ENCODE results near the gene ACSL5. TPM values are rescaled to one million over a fixed set of nuclear protein-coding genes. Genes with fewer than 3 reads are reported as not detected.

The ACSL5 gene
- total RNA-seq (2014; rRNA removed; shearing (Covaris generic)): 0.11 and 0.26 TPM in 2 replicates
- 0.14 and 0.44 TPM in 2 replicates for polyA plus RNA-seq (2015; cell fraction: cytosol; rRNA removed)
- polyA plus RNA-seq (2015; cell fraction: nucleus; rRNA removed): 0.11 TPM in 1 of 2 replicates, not detected in the other

- in situ Hi-C loops (cut with HindIII; ENCODE audit: low pct_unique_long_range_greater_than_20kb, low sequenced_read_pairs): no loop called here
- DNase-seq (ENCODE audit: low read depth, low spot score): no peak
These were observed at the start of gene ACSL5 for GRCh38 chr10:112373912-112374338. TSS of gene ACSL5 (plus strand) at chr10:112374116. CDS start at chr10:112394947, 20,831 bp downstream.

- no peak for DNase-seq (ENCODE audit: low read depth, low spot score)
- in situ Hi-C loops (cut with HindIII; ENCODE audit: low pct_unique_long_range_greater_than_20kb, low sequenced_read_pairs): no loop called here
These were observed 46.2 kb upstream of the ACSL5 start for GRCh38 chr10:112327678-112328077.

- in situ Hi-C loops (cut with HindIII; ENCODE audit: low pct_unique_long_range_greater_than_20kb, low sequenced_read_pairs): no loop called here
- DNase-seq (ENCODE audit: low read depth, low spot score): no peak
These were observed 43.8 kb upstream of the ACSL5 start for GRCh38 chr10:112330162-112330561.

- DNase-seq (ENCODE audit: low read depth, low spot score): no peak
- in situ Hi-C loops (cut with HindIII; ENCODE audit: low pct_unique_long_range_greater_than_20kb, low sequenced_read_pairs): no loop called here
These were observed 43.2 kb upstream of the ACSL5 start for GRCh38 chr10:112330607-112331160.

GRCh38 chr10:112332022-112332421 lies 41.9 kb upstream of the ACSL5 start:
- no peak for DNase-seq (ENCODE audit: low read depth, low spot score)

GRCh38 chr10:112332509-112333228 lies 41.2 kb upstream of the ACSL5 start:
- DNase-seq (ENCODE audit: low read depth, low spot score): peak; percentile 9
- in situ Hi-C loops (cut with HindIII; ENCODE audit: low pct_unique_long_range_greater_than_20kb, low sequenced_read_pairs): no loop called here

More at GRCh38 chr10:112332022-112332421, 41.9 kb upstream of the ACSL5 start:
- in situ Hi-C loops (cut with HindIII; ENCODE audit: low pct_unique_long_range_greater_than_20kb, low sequenced_read_pairs): no loop called here

GRCh38 chr10:112333452-112333851 lies 40.5 kb upstream of the ACSL5 start:
- DNase-seq (ENCODE audit: low read depth, low spot score): no peak
- in situ Hi-C loops (cut with HindIII; ENCODE audit: low pct_unique_long_range_greater_than_20kb, low sequenced_read_pairs): no loop called here

- peak; percentile 38 for DNase-seq (ENCODE audit: low read depth, low spot score)
- in situ Hi-C loops (cut with HindIII; ENCODE audit: low pct_unique_long_range_greater_than_20kb, low sequenced_read_pairs): no loop called here
These were observed 38.6 kb upstream of the ACSL5 start for GRCh38 chr10:112335111-112335867.

GRCh38 chr10:112335868-112336265 lies 38.0 kb upstream of the ACSL5 start:
- in situ Hi-C loops (cut with HindIII; ENCODE audit: low pct_unique_long_range_greater_than_20kb, low sequenced_read_pairs): no loop called here
- no peak for DNase-seq (ENCODE audit: low read depth, low spot score)

- DNase-seq (ENCODE audit: low read depth, low spot score): no peak
- in situ Hi-C loops (cut with HindIII; ENCODE audit: low pct_unique_long_range_greater_than_20kb, low sequenced_read_pairs): no loop called here
These were observed 37.2 kb upstream of the ACSL5 start for GRCh38 chr10:112336556-112337201.

GRCh38 chr10:112338957-112339356 lies 35.0 kb upstream of the ACSL5 start:
- in situ Hi-C loops (cut with HindIII; ENCODE audit: low pct_unique_long_range_greater_than_20kb, low sequenced_read_pairs): no loop called here
- DNase-seq (ENCODE audit: low read depth, low spot score): no peak

- in situ Hi-C loops (cut with HindIII; ENCODE audit: low pct_unique_long_range_greater_than_20kb, low sequenced_read_pairs): no loop called here
- no peak for DNase-seq (ENCODE audit: low read depth, low spot score)
These were observed 33.3 kb upstream of the ACSL5 start for GRCh38 chr10:112340601-112341000.

- no peak for DNase-seq (ENCODE audit: low read depth, low spot score)
- in situ Hi-C loops (cut with HindIII; ENCODE audit: low pct_unique_long_range_greater_than_20kb, low sequenced_read_pairs): no loop called here
These were observed 30.7 kb upstream of the ACSL5 start for GRCh38 chr10:112343056-112343806.

- no peak for DNase-seq (ENCODE audit: low read depth, low spot score)
- in situ Hi-C loops (cut with HindIII; ENCODE audit: low pct_unique_long_range_greater_than_20kb, low sequenced_read_pairs): no loop called here
These were observed 29.7 kb upstream of the ACSL5 start for GRCh38 chr10:112344261-112344660.

GRCh38 chr10:112345202-112345601 lies 28.7 kb upstream of the ACSL5 start:
- in situ Hi-C loops (cut with HindIII; ENCODE audit: low pct_unique_long_range_greater_than_20kb, low sequenced_read_pairs): no loop called here
- no peak for DNase-seq (ENCODE audit: low read depth, low spot score)

- no peak for DNase-seq (ENCODE audit: low read depth, low spot score)
- in situ Hi-C loops (cut with HindIII; ENCODE audit: low pct_unique_long_range_greater_than_20kb, low sequenced_read_pairs): no loop called here
These were observed 28.2 kb upstream of the ACSL5 start for GRCh38 chr10:112345743-112346142.

GRCh38 chr10:112346774-112347173 lies 27.1 kb upstream of the ACSL5 start:
- in situ Hi-C loops (cut with HindIII; ENCODE audit: low pct_unique_long_range_greater_than_20kb, low sequenced_read_pairs): no loop called here
- DNase-seq (ENCODE audit: low read depth, low spot score): no peak

Data from SK-MEL-5 (cell line).